ENCODE data around the gene CALY.

Gene CALY

GRCh38 chr10:133281628-133282372 lies 54.9 kb downstream of the CALY start:
- Mint-ChIP-seq H3K36me3 (ENCODE audit: low read depth) (peaks cover 39% of the 10 kb centered on the region), H3K9me3 (no peaks in the 10 kb centered on the region), H3K27ac (no peak overlapping the region), H3K4me1 (peaks cover 26% of the 10 kb centered on the region), H3K27me3 (ENCODE audit: low read depth, poor library complexity) (no peaks in the 10 kb centered on the region), H3K4me3 (no peak overlapping the region)
- TF ChIP-seq CTCF (IDR thresholded peaks at IDR 0.05), result no peak
- DNase-seq, result no peak

GRCh38 chr10:133281084-133281483 lies 55.6 kb downstream of the CALY start:
- Mint-ChIP-seq H3K4me3 (no peak overlapping the region), H3K36me3 (ENCODE audit: low read depth) (peaks cover 32% of the 10 kb centered on the region), H3K9me3 (no peaks in the 10 kb centered on the region), H3K4me1 (peaks cover 27% of the 10 kb centered on the region), H3K27me3 (ENCODE audit: low read depth, poor library complexity) (peaks cover 3% of the 10 kb centered on the region), H3K27ac (no peak overlapping the region)
- no peak for DNase-seq
- TF ChIP-seq CTCF (IDR thresholded peaks at IDR 0.05), result no peak

- H3K27ac Mint-ChIP-seq, result no peak overlapping the region
- TF ChIP-seq CTCF (IDR thresholded peaks at IDR 0.05), result no peak
- no peaks in the 10 kb centered on the region for H3K9me3 Mint-ChIP-seq
- H3K36me3 Mint-ChIP-seq (ENCODE audit: low read depth), result peaks cover 26% of the 10 kb centered on the region
- H3K27me3 Mint-ChIP-seq (ENCODE audit: low read depth, poor library complexity), result peaks cover 9% of the 10 kb centered on the region
- H3K4me1 Mint-ChIP-seq, result peaks cover 33% of the 10 kb centered on the region
- no peak overlapping the region for H3K4me3 Mint-ChIP-seq
- DNase-seq, result no peak
Measured at GRCh38 chr10:133280391-133281059, 56.2 kb downstream of the CALY start.

GRCh38 chr10:133279326-133280226 lies 57.1 kb downstream of the CALY start:
- no peak for TF ChIP-seq CTCF (IDR thresholded peaks at IDR 0.05)
- H3K27me3 Mint-ChIP-seq (ENCODE audit: low read depth, poor library complexity), result peaks cover 13% of the 10 kb centered on the region
- H3K4me1 Mint-ChIP-seq, result peaks cover 35% of the 10 kb centered on the region
- H3K4me3 Mint-ChIP-seq, result no peak overlapping the region
- peak overlapping the region; percentile 51 for H3K27ac Mint-ChIP-seq
- DNase-seq, result no peak
- H3K9me3 Mint-ChIP-seq, result no peaks in the 10 kb centered on the region
- H3K36me3 Mint-ChIP-seq (ENCODE audit: low read depth), result peaks cover 19% of the 10 kb centered on the region

GRCh38 chr10:133278577-133279265 lies 58.0 kb downstream of the CALY start:
- Mint-ChIP-seq H3K4me1 (peaks cover 35% of the 10 kb centered on the region), H3K27ac (peak overlapping the region; percentile 77), H3K4me3 (peak overlapping the region; percentile 64), H3K27me3 (ENCODE audit: low read depth, poor library complexity) (peaks cover 13% of the 10 kb centered on the region), H3K36me3 (ENCODE audit: low read depth) (peaks cover 13% of the 10 kb centered on the region), H3K9me3 (no peaks in the 10 kb centered on the region)
- peak; percentile 46 for DNase-seq
- no peak for TF ChIP-seq CTCF (IDR thresholded peaks at IDR 0.05)
